Measurements from ENCODE around the gene DDX17.

DNA sequence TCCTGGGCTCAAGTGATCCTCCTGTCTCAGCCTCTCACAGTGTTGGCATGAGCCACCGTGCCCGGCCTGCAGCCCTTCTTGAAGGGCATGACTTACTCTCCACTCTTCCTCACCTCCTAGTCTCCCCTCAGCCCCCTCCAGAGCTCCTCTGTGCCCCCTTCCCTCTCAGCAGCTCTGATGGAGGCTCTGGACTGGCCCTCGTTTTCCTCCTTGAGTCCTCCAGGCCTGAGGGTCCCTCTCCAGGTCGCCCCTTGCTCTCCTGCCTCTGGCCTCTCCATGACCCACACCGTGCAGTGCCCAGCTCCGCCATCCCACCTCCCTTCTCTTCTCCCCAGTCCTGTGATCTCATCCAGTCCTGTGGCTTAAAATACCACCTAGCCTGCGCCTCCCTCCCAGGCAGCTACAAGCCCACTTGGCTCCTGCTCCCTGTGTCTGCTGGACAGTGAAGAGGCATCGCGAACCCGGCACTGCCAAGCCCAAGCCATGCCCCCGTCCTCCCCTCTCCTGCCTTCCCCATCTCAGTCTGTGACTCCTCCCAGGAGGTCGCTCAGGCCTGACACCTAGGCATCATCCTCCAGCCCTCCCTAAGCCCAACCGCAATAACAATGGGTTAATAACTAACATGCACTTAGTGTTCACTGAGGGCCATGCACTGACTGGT is 63.0 kb downstream of the DDX17 start:
- TF ChIP-seq POLR2AphosphoS5 (IDR thresholded peaks at IDR 0.05): no peak
- TF ChIP-seq, protein P1, sequence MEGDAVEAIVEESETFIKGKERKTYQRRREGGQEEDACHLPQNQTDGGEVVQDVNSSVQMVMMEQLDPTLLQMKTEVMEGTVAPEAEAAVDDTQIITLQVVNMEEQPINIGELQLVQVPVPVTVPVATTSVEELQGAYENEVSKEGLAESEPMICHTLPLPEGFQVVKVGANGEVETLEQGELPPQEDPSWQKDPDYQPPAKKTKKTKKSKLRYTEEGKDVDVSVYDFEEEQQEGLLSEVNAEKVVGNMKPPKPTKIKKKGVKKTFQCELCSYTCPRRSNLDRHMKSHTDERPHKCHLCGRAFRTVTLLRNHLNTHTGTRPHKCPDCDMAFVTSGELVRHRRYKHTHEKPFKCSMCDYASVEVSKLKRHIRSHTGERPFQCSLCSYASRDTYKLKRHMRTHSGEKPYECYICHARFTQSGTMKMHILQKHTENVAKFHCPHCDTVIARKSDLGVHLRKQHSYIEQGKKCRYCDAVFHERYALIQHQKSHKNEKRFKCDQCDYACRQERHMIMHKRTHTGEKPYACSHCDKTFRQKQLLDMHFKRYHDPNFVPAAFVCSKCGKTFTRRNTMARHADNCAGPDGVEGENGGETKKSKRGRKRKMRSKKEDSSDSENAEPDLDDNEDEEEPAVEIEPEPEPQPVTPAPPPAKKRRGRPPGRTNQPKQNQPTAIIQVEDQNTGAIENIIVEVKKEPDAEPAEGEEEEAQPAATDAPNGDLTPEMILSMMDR (IDR thresholded peaks at IDR 0.05): no peak
